ENCODE data around the gene EXOC6B.
"Not testable (repeated sequence)": the region's sequence is repeated elsewhere in the genome, so short reads cannot be mapped to it uniquely, and the experiment has no call there.

The EXOC6B gene

DNA sequence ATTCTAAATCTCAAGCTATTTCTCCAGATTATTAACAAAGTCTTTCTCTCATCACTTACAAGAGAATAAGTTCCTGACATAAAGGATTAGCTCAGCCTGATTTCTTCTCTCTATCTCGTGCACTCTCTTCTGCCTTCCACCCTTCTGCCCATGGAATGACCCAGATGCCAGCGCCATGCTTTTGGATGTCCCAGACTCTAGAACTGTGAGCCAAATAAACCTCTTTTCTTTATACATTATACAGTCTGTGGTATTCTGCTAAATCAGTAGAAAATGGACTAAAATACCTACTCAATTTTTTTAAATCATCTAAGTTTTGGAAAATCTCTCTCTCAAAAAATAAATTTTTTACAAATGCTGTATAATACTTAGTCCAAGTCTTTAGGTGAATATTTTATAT is 218.6 kb downstream of the EXOC6B start:
- Histone ChIP-seq H3K27ac (ENCODE audit: low read length) (no peak overlapping the region), H3K9ac (ENCODE audit: low read length in 2 of 2) (no peak overlapping the region), H3K4me1 (ENCODE audit: control insufficient read depth, insufficient read depth, low read length) (no peaks in the 10 kb centered on the region), H3K4me3 (ENCODE audit: low read length in 2 of 2) (no peak overlapping the region), H3K27me3 (ENCODE audit: control insufficient read depth in 1 of 2, insufficient read depth in 2 of 2, low read length in 2 of 2) (no peaks in the 10 kb centered on the region), H3K36me3 (ENCODE audit: control insufficient read depth in 2 of 2, insufficient read depth in 2 of 2, low read length in 2 of 2) (no peaks in the 10 kb centered on the region), H3K9me3 (ENCODE audit: control insufficient read depth in 2 of 2, low read length in 2 of 2) (no peaks in the 10 kb centered on the region)

- Histone ChIP-seq H3K27ac (ENCODE audit: low read length) (no peak overlapping the region), H3K4me3 (ENCODE audit: low read length in 2 of 2) (no peak overlapping the region), H3K4me1 (ENCODE audit: control insufficient read depth, insufficient read depth, low read length) (no peaks in the 10 kb centered on the region)
These were observed 219.9 kb downstream of the EXOC6B start for GRCh38 chr2:72605836-72606442.

DNA sequence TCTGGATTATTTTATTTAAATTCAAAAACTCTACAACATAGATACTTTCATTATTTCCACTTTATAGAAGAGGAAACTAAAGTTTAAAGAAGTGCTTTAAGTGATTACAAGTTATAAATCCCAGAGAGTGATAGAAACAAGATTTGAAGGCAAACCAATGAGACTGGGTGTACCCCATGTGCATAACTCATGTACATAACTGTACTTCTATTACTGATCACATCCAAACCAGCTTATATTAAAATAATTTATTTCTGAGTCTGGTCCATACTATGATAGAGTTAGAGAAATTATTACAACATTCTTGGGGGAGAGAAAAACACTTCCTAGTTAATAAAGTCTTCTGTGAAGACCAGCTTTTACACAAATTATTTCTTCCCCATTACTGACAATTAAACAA is 221.4 kb downstream of the EXOC6B start:
- Histone ChIP-seq H3K36me3 (ENCODE audit: control insufficient read depth in 2 of 2, insufficient read depth in 2 of 2, low read length in 2 of 2) (no peaks in the 10 kb centered on the region), H3K27ac (ENCODE audit: low read length) (no peak overlapping the region), H3K9me3 (ENCODE audit: control insufficient read depth in 2 of 2, low read length in 2 of 2) (no peaks in the 10 kb centered on the region), H3K9ac (ENCODE audit: low read length in 2 of 2) (no peak overlapping the region), H3K4me3 (ENCODE audit: low read length in 2 of 2) (no peak overlapping the region), H3K27me3 (ENCODE audit: control insufficient read depth in 1 of 2, insufficient read depth in 2 of 2, low read length in 2 of 2) (no peaks in the 10 kb centered on the region), H3K4me1 (ENCODE audit: control insufficient read depth, insufficient read depth, low read length) (no peaks in the 10 kb centered on the region)

More at GRCh38 chr2:72605836-72606442, 219.9 kb downstream of the EXOC6B start:
- Histone ChIP-seq H3K9me3 (ENCODE audit: control insufficient read depth in 2 of 2, low read length in 2 of 2) (no peaks in the 10 kb centered on the region), H3K27me3 (ENCODE audit: control insufficient read depth in 1 of 2, insufficient read depth in 2 of 2, low read length in 2 of 2) (no peaks in the 10 kb centered on the region), H3K36me3 (ENCODE audit: control insufficient read depth in 2 of 2, insufficient read depth in 2 of 2, low read length in 2 of 2) (no peaks in the 10 kb centered on the region), H3K9ac (ENCODE audit: low read length in 2 of 2) (no peak overlapping the region)

GRCh38 chr2:72603481-72603880 is 222.4 kb downstream of the EXOC6B start:
- Histone ChIP-seq H3K4me1 (ENCODE audit: control insufficient read depth, insufficient read depth, low read length) (no peaks in the 10 kb centered on the region), H3K9me3 (ENCODE audit: control insufficient read depth in 2 of 2, low read length in 2 of 2) (no peaks in the 10 kb centered on the region), H3K36me3 (ENCODE audit: control insufficient read depth in 2 of 2, insufficient read depth in 2 of 2, low read length in 2 of 2) (no peaks in the 10 kb centered on the region), H3K4me3 (ENCODE audit: low read length in 2 of 2) (no peak overlapping the region), H3K9ac (ENCODE audit: low read length in 2 of 2) (no peak overlapping the region), H3K27ac (ENCODE audit: low read length) (no peak overlapping the region), H3K27me3 (ENCODE audit: control insufficient read depth in 1 of 2, insufficient read depth in 2 of 2, low read length in 2 of 2) (no peaks in the 10 kb centered on the region)

DNA sequence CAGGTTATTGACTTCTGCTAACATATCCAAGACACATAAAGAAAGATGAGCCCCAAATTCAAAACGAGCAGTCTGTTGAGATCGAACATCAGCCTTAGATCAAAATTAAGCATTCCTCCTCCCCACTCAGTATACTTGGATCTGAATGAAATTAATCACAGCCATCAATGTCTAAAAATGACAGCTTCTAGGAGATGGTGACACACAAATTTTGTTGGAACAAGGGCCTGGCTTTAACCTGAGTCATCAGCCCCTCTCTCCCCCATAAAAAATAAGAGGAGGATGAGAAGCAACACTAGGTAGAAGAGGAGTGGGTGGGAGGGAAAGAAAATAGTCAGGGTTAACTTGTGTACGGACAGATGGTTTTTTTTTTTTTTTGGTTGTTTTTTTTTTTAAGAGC is 223.1 kb downstream of the EXOC6B start:
- H3K4me1 ChIP-seq (ENCODE audit: control insufficient read depth, insufficient read depth, low read length), result no peaks in the 10 kb centered on the region
- H3K9me3 ChIP-seq (ENCODE audit: control insufficient read depth in 2 of 2, low read length in 2 of 2), result no peaks in the 10 kb centered on the region
- no peak overlapping the region for H3K4me3 ChIP-seq (ENCODE audit: low read length in 2 of 2)
- H3K36me3 ChIP-seq (ENCODE audit: control insufficient read depth in 2 of 2, insufficient read depth in 2 of 2, low read length in 2 of 2), result no peaks in the 10 kb centered on the region
- H3K27ac ChIP-seq (ENCODE audit: low read length), result no peak overlapping the region
- H3K27me3 ChIP-seq (ENCODE audit: control insufficient read depth in 1 of 2, insufficient read depth in 2 of 2, low read length in 2 of 2), result no peaks in the 10 kb centered on the region
- H3K9ac ChIP-seq (ENCODE audit: low read length in 2 of 2), result no peak overlapping the region

DNA sequence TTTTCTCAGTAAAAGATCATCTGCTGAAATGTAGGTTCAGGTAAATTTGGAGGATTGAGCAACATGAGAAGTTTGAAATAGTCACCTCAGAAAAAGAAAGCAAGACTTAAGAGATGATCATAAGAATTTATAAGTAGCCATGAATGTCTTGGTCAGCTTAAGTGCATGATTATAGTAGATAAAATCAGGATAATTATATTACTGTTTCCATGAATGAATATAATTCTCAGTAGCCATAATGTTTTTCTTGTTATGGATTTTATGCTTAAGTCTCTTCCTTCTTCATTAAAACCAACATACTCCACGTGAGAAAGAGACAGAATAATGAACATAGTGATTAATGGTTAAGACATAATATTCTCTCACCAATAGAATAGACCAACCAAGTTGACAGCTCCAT is 223.7 kb downstream of the EXOC6B start:
- no peaks in the 10 kb centered on the region for H3K27me3 ChIP-seq (ENCODE audit: control insufficient read depth in 1 of 2, insufficient read depth in 2 of 2, low read length in 2 of 2)
- no peak overlapping the region for H3K9ac ChIP-seq (ENCODE audit: low read length in 2 of 2)
- no peaks in the 10 kb centered on the region for H3K36me3 ChIP-seq (ENCODE audit: control insufficient read depth in 2 of 2, insufficient read depth in 2 of 2, low read length in 2 of 2)
- H3K4me3 ChIP-seq (ENCODE audit: low read length in 2 of 2), result no peak overlapping the region
- H3K4me1 ChIP-seq (ENCODE audit: control insufficient read depth, insufficient read depth, low read length), result no peaks in the 10 kb centered on the region
- no peaks in the 10 kb centered on the region for H3K9me3 ChIP-seq (ENCODE audit: control insufficient read depth in 2 of 2, low read length in 2 of 2)
- no peak overlapping the region for H3K27ac ChIP-seq (ENCODE audit: low read length)

- not testable (repeated sequence) for H3K9me3 ChIP-seq (ENCODE audit: control insufficient read depth in 2 of 2, low read length in 2 of 2); H3K36me3 ChIP-seq (ENCODE audit: control insufficient read depth in 2 of 2, insufficient read depth in 2 of 2, low read length in 2 of 2); H3K27me3 ChIP-seq (ENCODE audit: control insufficient read depth in 1 of 2, insufficient read depth in 2 of 2, low read length in 2 of 2); H3K4me1 ChIP-seq (ENCODE audit: control insufficient read depth, insufficient read depth, low read length); H3K9ac ChIP-seq (ENCODE audit: low read length in 2 of 2); H3K4me3 ChIP-seq (ENCODE audit: low read length in 2 of 2); H3K27ac ChIP-seq (ENCODE audit: low read length)
These were observed 242.0 kb downstream of the EXOC6B start for GRCh38 chr2:72583836-72584235.

GRCh38 chr2:72583376-72583775 is 242.5 kb downstream of the EXOC6B start:
- no peaks in the 10 kb centered on the region for H3K36me3 ChIP-seq (ENCODE audit: control insufficient read depth in 2 of 2, insufficient read depth in 2 of 2, low read length in 2 of 2)
- H3K9me3 ChIP-seq (ENCODE audit: control insufficient read depth in 2 of 2, low read length in 2 of 2), result no peaks in the 10 kb centered on the region
- H3K4me3 ChIP-seq (ENCODE audit: low read length in 2 of 2), result no peak overlapping the region
- H3K27ac ChIP-seq (ENCODE audit: low read length), result no peak overlapping the region
- H3K27me3 ChIP-seq (ENCODE audit: control insufficient read depth in 1 of 2, insufficient read depth in 2 of 2, low read length in 2 of 2), result no peaks in the 10 kb centered on the region
- no peaks in the 10 kb centered on the region for H3K4me1 ChIP-seq (ENCODE audit: control insufficient read depth, insufficient read depth, low read length)
- H3K9ac ChIP-seq (ENCODE audit: low read length in 2 of 2), result no peak overlapping the region

- Histone ChIP-seq H3K36me3 (ENCODE audit: control insufficient read depth in 2 of 2, insufficient read depth in 2 of 2, low read length in 2 of 2) (no peaks in the 10 kb centered on the region), H3K9ac (ENCODE audit: low read length in 2 of 2) (no peak overlapping the region), H3K4me3 (ENCODE audit: low read length in 2 of 2) (no peak overlapping the region), H3K9me3 (ENCODE audit: control insufficient read depth in 2 of 2, low read length in 2 of 2) (no peaks in the 10 kb centered on the region), H3K4me1 (ENCODE audit: control insufficient read depth, insufficient read depth, low read length) (no peaks in the 10 kb centered on the region), H3K27ac (ENCODE audit: low read length) (no peak overlapping the region), H3K27me3 (ENCODE audit: control insufficient read depth in 1 of 2, insufficient read depth in 2 of 2, low read length in 2 of 2) (no peaks in the 10 kb centered on the region)
These were observed 244.2 kb downstream of the EXOC6B start for GRCh38 chr2:72581560-72582181.

- Histone ChIP-seq H3K27me3 (ENCODE audit: control insufficient read depth in 1 of 2, insufficient read depth in 2 of 2, low read length in 2 of 2) (no peaks in the 10 kb centered on the region), H3K9me3 (ENCODE audit: control insufficient read depth in 2 of 2, low read length in 2 of 2) (no peaks in the 10 kb centered on the region), H3K27ac (ENCODE audit: low read length) (no peak overlapping the region), H3K36me3 (ENCODE audit: control insufficient read depth in 2 of 2, insufficient read depth in 2 of 2, low read length in 2 of 2) (no peaks in the 10 kb centered on the region), H3K4me1 (ENCODE audit: control insufficient read depth, insufficient read depth, low read length) (no peaks in the 10 kb centered on the region), H3K4me3 (ENCODE audit: low read length in 2 of 2) (no peak overlapping the region), H3K9ac (ENCODE audit: low read length in 2 of 2) (no peak overlapping the region)
These were observed 246.1 kb downstream of the EXOC6B start for GRCh38 chr2:72579591-72580180.

DNA sequence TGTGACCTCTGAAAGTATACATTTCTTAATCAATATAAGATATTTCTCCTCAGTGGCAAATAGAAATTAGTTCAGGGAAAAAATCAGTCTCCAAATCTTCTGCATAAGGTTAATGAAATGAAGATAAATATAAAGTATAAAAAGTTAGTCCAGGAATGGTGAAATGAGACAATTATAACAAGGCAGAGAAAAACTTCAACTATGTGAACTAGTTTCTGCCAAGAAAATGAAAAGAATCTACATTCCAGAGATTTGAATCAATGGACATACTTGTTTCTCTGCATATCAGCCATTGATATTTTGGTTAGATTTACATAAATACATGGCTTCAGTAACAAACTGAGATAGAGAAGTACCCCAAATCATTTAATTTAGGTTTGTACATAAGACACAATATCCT is 249.0 kb downstream of the EXOC6B start:
- no peak overlapping the region for H3K4me3 ChIP-seq (ENCODE audit: low read length in 2 of 2)
- H3K27ac ChIP-seq (ENCODE audit: low read length), result no peak overlapping the region
- no peaks in the 10 kb centered on the region for H3K4me1 ChIP-seq (ENCODE audit: control insufficient read depth, insufficient read depth, low read length)
- H3K9me3 ChIP-seq (ENCODE audit: control insufficient read depth in 2 of 2, low read length in 2 of 2), result no peaks in the 10 kb centered on the region
- no peaks in the 10 kb centered on the region for H3K36me3 ChIP-seq (ENCODE audit: control insufficient read depth in 2 of 2, insufficient read depth in 2 of 2, low read length in 2 of 2)
- H3K27me3 ChIP-seq (ENCODE audit: control insufficient read depth in 1 of 2, insufficient read depth in 2 of 2, low read length in 2 of 2), result no peaks in the 10 kb centered on the region
- no peak overlapping the region for H3K9ac ChIP-seq (ENCODE audit: low read length in 2 of 2)

All from stomach smooth muscle (tissue), 2 donors.